Bladder microvascular endothelial cell (primary cell): Measurements from ENCODE around the gene SUCNR1. TPM values are rescaled to one million over a fixed set of nuclear protein-coding genes. Genes with fewer than 3 reads are reported as not detected.

Experiments
- total RNA-seq: library from RNA; depleted of rRNA; stranded (reverse); fragments of >200 nt; gene quantifications from 2 replicates; pipeline ENCODE4 v1.2.3, GENCODE V29; 2014

The SUCNR1 gene, protein sequence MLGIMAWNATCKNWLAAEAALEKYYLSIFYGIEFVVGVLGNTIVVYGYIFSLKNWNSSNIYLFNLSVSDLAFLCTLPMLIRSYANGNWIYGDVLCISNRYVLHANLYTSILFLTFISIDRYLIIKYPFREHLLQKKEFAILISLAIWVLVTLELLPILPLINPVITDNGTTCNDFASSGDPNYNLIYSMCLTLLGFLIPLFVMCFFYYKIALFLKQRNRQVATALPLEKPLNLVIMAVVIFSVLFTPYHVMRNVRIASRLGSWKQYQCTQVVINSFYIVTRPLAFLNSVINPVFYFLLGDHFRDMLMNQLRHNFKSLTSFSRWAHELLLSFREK
- total RNA-seq, result under 0.01 TPM in 2 replicates

DNA sequence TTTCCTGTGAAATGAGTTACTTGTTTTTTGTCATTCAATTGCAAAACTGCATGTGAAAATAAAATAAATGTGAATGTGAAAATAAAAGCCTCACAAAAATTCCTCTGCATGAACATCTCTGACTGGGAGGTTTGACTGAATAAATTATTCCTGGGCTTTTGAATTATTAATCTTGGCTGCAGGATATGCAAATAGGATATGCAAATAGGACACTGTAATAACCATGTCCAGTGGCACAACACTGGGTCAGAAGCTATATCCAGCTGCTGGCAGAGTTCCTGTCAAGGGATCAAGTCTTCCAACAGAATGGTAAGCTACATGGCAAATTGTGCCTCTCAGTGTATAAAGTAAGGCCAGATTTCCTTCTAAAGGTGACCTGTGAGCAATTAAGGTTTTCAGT is at the start of gene SUCNR1:
SUCNR1 (plus strand) TSS at position 246 of the 400 bp plus-strand sequence. CDS start 6,250 bp downstream, outside the sequence.

Other genes starting within 250 kb of the SUCNR1 start
- gene AADACL2, start 139.7 kb upstream of the SUCNR1 start, total RNA-seq, result not detected in 2 replicates
- gene AADAC, start 59.5 kb upstream of the SUCNR1 start, total RNA-seq, result 0.32 TPM in 1 of 2 replicates, not detected in the other